SU-DHL-6 (cell line): Measurements from ENCODE around the gene SHISAL2A.

Source experiments
- H2AFZ ChIP-seq: fragments of 200-600 bp; sonication (generic); 2 replicates; pipeline ENCODE4 v1.6.1; 2014; ENCODE audit warnings: low read depth, mild to moderate bottlenecking, moderate library complexity, mixed read lengths, antibody characterized with exemption, low read length; ENCODE audit not compliant: severe bottlenecking
- H3F3A ChIP-seq: fragments of 200-600 bp; shearing (Covaris generic); 2 replicates; pipeline ENCODE4 v1.6.0; 2016; ENCODE audit warnings: antibody characterized with exemption, mild to moderate bottlenecking; ENCODE audit not compliant: insufficient read depth
- H3K27ac ChIP-seq: fragments of 200-600 bp; sonication (generic); 2 replicates; pipeline ENCODE4 v1.5.1; 2016; ENCODE audit warnings: low read depth, mild to moderate bottlenecking, low read length, moderate library complexity, mixed read lengths
- H3K27me3 ChIP-seq: fragments of 200-600 bp; sonication (generic), shearing (Covaris generic); 2 replicates; pipeline ENCODE4 v1.6.0; 2014; ENCODE audit warnings: mild to moderate bottlenecking, low read length
- H3K36me3 ChIP-seq: fragments of 200-600 bp; sonication (generic); 2 replicates; pipeline ENCODE4 v1.6.1; 2014; ENCODE audit warnings: mild to moderate bottlenecking, low read length, mixed read lengths
- H3K4me2 ChIP-seq: fragments of 300-600, 200-600 bp; shearing (Covaris generic), sonication (generic); 2 replicates; pipeline ENCODE4 v1.6.0; 2014; ENCODE audit warnings: low read length, low read depth, mild to moderate bottlenecking; ENCODE audit not compliant: poor library complexity, severe bottlenecking
- H3K4me3 ChIP-seq: fragments of 200-600 bp; sonication (generic); 2 replicates; pipeline ENCODE4 v1.5.1; 2014; ENCODE audit warnings: antibody characterized with exemption, low read length, mild to moderate bottlenecking, mixed read lengths; ENCODE audit not compliant: insufficient read depth, poor library complexity, severe bottlenecking
- H3K79me2 ChIP-seq: fragments of 200-600 bp; sonication (generic); 2 replicates; pipeline ENCODE4 v1.6.1; 2014; ENCODE audit warnings: mild to moderate bottlenecking, low read length, moderate library complexity; ENCODE audit not compliant: insufficient read depth
- H3K9ac ChIP-seq: fragments of 200-600 bp; sonication (generic); 2 replicates; pipeline ENCODE4 v1.7.0; 2014; ENCODE audit warnings: mild to moderate bottlenecking, low read length
- H3K9me2 ChIP-seq: fragments of 200-600 bp; sonication (generic); replicated peaks from 2 replicates; pipeline ENCODE4 v1.6.1; 2014; ENCODE audit warnings: low read length; ENCODE audit not compliant: insufficient read depth
- H3K9me3 ChIP-seq: fragments of 200-600 bp; sonication (generic); 2 replicates; pipeline ENCODE4 v1.6.1; 2014; ENCODE audit warnings: low read length, mixed read lengths; ENCODE audit not compliant: insufficient read depth
- H4K20me1 ChIP-seq: fragments of 200-600 bp; sonication (generic); 2 replicates; pipeline ENCODE4 v1.6.1; 2014; ENCODE audit warnings: low read depth, mild to moderate bottlenecking, antibody characterized with exemption, low read length, moderate library complexity, mixed read lengths
- EZH2phosphoT487 ChIP-seq: fragments of 200-600 bp; sonication (generic), shearing (Covaris generic); conservative IDR thresholded peaks from 2 replicates; pipeline ENCODE4 v1.6.1; 2018; ENCODE audit warnings: mild to moderate bottlenecking, antibody characterized with exemption, low read length, moderate library complexity, mixed read lengths
- TF ChIP-seq, protein P1 (sequence below): fragments of 200-600 bp; sonication (generic); IDR thresholded peaks from one replicate; pipeline ENCODE4 v1.5.1; 2017; ENCODE audit warnings: antibody characterized with exemption, mild to moderate bottlenecking, low read length, moderate library complexity; ENCODE audit not compliant: insufficient read depth, poor library complexity, severe bottlenecking

SHISAL2A gene

DNA sequence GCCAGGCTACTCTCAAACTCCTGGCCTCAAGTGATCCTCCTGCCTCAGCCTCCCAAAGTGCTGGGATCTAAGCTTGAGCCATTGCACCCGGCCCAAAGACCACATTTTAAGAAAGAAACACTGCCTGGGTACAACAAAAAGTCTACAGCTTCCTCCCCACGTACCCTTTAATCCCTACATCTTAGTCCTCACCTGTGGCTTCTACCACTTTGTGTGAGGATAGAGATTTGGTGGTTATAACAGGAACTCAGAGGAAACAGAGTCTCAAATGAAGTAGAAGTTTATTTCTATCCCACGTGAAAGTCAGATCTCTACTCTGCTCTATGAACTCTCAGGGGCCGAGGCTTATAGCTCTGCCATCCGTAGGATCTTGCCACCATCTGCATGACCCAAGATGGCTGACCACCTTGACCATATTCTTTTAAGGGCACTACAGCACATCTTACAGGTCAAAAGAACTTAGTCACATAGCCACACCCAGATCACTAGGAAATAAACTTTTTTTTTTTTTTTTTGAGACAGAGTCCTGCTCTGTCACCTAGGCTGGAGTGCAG, 17.4 kb upstream of the SHISAL2A start:
- Histone ChIP-seq H3K79me2 (peaks cover 23% of the 10 kb centered on the region), H3K36me3 (no peaks in the 10 kb centered on the region), H3F3A (no peaks in the 10 kb centered on the region), H3K4me3 (no peak overlapping the region), H3K27me3 (no peaks in the 10 kb centered on the region), H2AFZ (no peak overlapping the region), H3K27ac (no peak overlapping the region), H4K20me1 (no peaks in the 10 kb centered on the region), H3K9me2 (no peaks in the 10 kb centered on the region), H3K9ac (no peak overlapping the region), H3K4me2 (no peak overlapping the region), H3K9me3 (no peaks in the 10 kb centered on the region)
- TF ChIP-seq, protein P1, sequence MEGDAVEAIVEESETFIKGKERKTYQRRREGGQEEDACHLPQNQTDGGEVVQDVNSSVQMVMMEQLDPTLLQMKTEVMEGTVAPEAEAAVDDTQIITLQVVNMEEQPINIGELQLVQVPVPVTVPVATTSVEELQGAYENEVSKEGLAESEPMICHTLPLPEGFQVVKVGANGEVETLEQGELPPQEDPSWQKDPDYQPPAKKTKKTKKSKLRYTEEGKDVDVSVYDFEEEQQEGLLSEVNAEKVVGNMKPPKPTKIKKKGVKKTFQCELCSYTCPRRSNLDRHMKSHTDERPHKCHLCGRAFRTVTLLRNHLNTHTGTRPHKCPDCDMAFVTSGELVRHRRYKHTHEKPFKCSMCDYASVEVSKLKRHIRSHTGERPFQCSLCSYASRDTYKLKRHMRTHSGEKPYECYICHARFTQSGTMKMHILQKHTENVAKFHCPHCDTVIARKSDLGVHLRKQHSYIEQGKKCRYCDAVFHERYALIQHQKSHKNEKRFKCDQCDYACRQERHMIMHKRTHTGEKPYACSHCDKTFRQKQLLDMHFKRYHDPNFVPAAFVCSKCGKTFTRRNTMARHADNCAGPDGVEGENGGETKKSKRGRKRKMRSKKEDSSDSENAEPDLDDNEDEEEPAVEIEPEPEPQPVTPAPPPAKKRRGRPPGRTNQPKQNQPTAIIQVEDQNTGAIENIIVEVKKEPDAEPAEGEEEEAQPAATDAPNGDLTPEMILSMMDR = no peak
- TF ChIP-seq EZH2phosphoT487 = no peak

DNA sequence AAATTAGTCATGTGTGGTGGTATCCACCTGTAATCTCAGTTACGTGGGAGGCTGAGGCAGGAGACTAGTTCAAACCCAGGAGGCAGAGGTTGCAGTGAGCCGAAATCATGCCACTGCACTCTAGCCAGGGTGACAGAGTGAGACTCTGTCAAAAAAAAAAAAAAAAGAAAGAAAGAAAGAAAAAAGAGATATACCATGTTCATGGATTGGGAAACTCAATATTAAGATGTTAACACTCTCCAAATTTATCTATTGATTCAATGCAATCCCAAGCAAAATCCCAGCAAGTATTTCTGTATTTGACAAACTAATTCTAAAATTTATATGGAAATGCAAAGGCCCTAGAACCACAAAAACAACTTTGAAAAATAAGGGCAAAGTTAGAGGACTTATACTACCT, 11.0 kb upstream of the SHISAL2A start:
- no peaks in the 10 kb centered on the region for H4K20me1 ChIP-seq
- TF ChIP-seq, protein P1 = no peak
- TF ChIP-seq EZH2phosphoT487 = no peak
- no peaks in the 10 kb centered on the region for H3K27me3 ChIP-seq
- H3K27ac ChIP-seq = no peak overlapping the region
- H3K79me2 ChIP-seq = peaks cover 72% of the 10 kb centered on the region
- no peak overlapping the region for H3K4me3 ChIP-seq
- H3K9ac ChIP-seq = no peak overlapping the region
- H3K4me2 ChIP-seq = no peak overlapping the region
- no peaks in the 10 kb centered on the region for H3F3A ChIP-seq
- H3K36me3 ChIP-seq = peaks cover 6% of the 10 kb centered on the region
- H2AFZ ChIP-seq = no peak overlapping the region
- 0 out of 2 replicates have a peak, but pooled peaks cover 5% of the 10 kb centered on the region for H3K9me3 ChIP-seq
- H3K9me2 ChIP-seq = no peaks in the 10 kb centered on the region

DNA sequence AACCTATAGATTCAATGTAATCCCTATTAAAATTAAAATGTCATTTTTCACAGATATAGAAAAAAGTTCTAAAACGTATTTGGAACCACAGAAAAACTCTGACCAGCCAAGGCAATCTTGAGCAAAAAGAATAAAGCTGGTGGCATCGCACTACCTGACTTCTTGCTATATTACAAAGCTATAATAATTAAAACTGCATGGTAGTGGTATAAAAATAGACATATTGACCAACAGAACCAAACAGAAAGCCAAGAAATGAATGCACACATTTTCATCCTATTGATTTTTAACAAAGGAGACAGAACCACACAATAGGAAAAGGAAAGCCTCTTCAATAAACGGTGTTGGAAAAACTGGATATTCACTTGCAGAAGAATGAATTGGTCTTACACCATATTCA, 9.2 kb upstream of the SHISAL2A start:
- Histone ChIP-seq H4K20me1 (no peaks in the 10 kb centered on the region), H3K9me3 (0 out of 2 replicates have a peak, but pooled peaks cover 5% of the 10 kb centered on the region), H3K4me2 (no peak overlapping the region), H2AFZ (no peak overlapping the region), H3K9ac (no peak overlapping the region), H3K27ac (no peak overlapping the region), H3K9me2 (no peaks in the 10 kb centered on the region), H3F3A (peaks cover 6% of the 10 kb centered on the region; the same call in 1 of the 2 replicates), H3K36me3 (peaks cover 6% of the 10 kb centered on the region), H3K79me2 (peaks cover 86% of the 10 kb centered on the region), H3K27me3 (no peaks in the 10 kb centered on the region), H3K4me3 (no peak overlapping the region)
- TF ChIP-seq, protein P1 = no peak
- no peak for TF ChIP-seq EZH2phosphoT487
